Measurements from ENCODE around the gene ATP13A1. TPM values are rescaled to one million over a fixed set of nuclear protein-coding genes. Genes with fewer than 3 reads are reported as not detected.

ATP13A1 gene
- total RNA-seq, 4 donors from 2014 or later: 59.3 to 104 (median 81.7) TPM

Small RNA genes within 50 kb of the gene (small RNA-seq; reads per million reads assigned to genes)
- 0 reads per million in 3 donors for gene AC011458.2

Other genes with a start within 250 kb of the ATP13A1 start
- gene TSSK6, start 148.1 kb downstream of the ATP13A1 start, total RNA-seq: 1 to 10 TPM in 3 of 4 donors, under 1 TPM in 1; 0.33 to 3.7 (median 1.5) TPM
- gene NDUFA13, start 147.5 kb downstream of the ATP13A1 start, total RNA-seq: 100 to 1,000 TPM in 2 of 4 donors, 10 to 100 TPM in 2; 75.0 to 186 (median 141) TPM
- gene YJEFN3, start 134.8 kb downstream of the ATP13A1 start, total RNA-seq: 1 to 10 TPM; 1.2 to 3.3 (median 2.8) TPM
- under 1 TPM; 0.13 to 0.52 (median 0.29) TPM for gene CILP2, start 125.4 kb downstream of the ATP13A1 start, total RNA-seq
- gene PBX4, start 45.0 kb downstream of the ATP13A1 start, total RNA-seq: 1 to 10 TPM in 1 of 4 donors, under 1 TPM in 2, not detected in 1; 0.66 to 3.7 (median 0.98) TPM
- 1 to 10 TPM in 2 of 4 donors, under 1 TPM in 2; 0.69 to 2.7 (median 1.0) TPM for gene LPAR2, start 35.5 kb downstream of the ATP13A1 start, total RNA-seq
- gene GMIP, start 20.0 kb downstream of the ATP13A1 start, total RNA-seq: 10 to 100 TPM in 1 of 4 donors, 1 to 10 TPM in 3; 6.9 to 15.9 (median 7.5) TPM
- 1 to 10 TPM; 4.5 to 7.1 (median 5.7) TPM for gene ZNF101, start 5.2 kb upstream of the ATP13A1 start, total RNA-seq
- 1 to 10 TPM; 5.1 to 7.9 (median 6.2) TPM for gene ZNF14, start 69.4 kb upstream of the ATP13A1 start, total RNA-seq
- 10 to 100 TPM; 18.5 to 24.1 (median 20.6) TPM for gene ZNF506, start 158.1 kb upstream of the ATP13A1 start, total RNA-seq
- gene ZNF253, start 202.2 kb upstream of the ATP13A1 start, total RNA-seq: 1 to 10 TPM; 5.1 to 7.1 (median 6.1) TPM
- gene ZNF93, start 237.3 kb upstream of the ATP13A1 start, total RNA-seq: 1 to 10 TPM; 1.2 to 4.1 (median 2.1) TPM

Measured in esophagus muscularis mucosa (tissue), 4 donors.